ENCODE data around the gene LILRB5. TPM values are rescaled to one million over a fixed set of nuclear protein-coding genes. Genes with fewer than 3 reads are reported as not detected.
"Not testable (repeated sequence)": the region's sequence is repeated elsewhere in the genome, so short reads cannot be mapped to it uniquely, and the experiment has no call there.

Gene LILRB5
- total and polyA plus RNA-seq, 9 donors, result 1.8 to 10.6 (median 3.1) TPM

GRCh38 chr19:54281007-54281728, 24.1 kb upstream of the LILRB5 start, which contains the start of gene LILRB2:
LILRB2 (minus strand) TSS chr19:54281110; CDS start chr19:54280496, 614 bp downstream.
- H3K27ac ChIP-seq, result no peak within 1 kb of the TSS
- H3K27me3 ChIP-seq, result no peaks in the 10 kb centered on the region
- intact Hi-C loops (cut with DNase I), result loop anchor here in 2 of 4 donors (2.0 to 5.0 kb wide), 2 partner anchors 306 to 351 kb away; partner anchors contain the start of gene LILRB1 (in 1 of the 2)
- H3K9me3 ChIP-seq, result no peaks in the 10 kb centered on the region
- TF ChIP-seq EP300 (IDR thresholded peaks at IDR 0.05), result no peak
- no peak for TF ChIP-seq POLR2A (IDR thresholded peaks at IDR 0.05)
- no peak for TF ChIP-seq CTCF (IDR thresholded peaks at IDR 0.05)
- no peaks in the 10 kb centered on the region for H3K4me1 ChIP-seq (ENCODE audit: insufficient read depth)
- no peak for DNase-seq
- WGBS, 3 donors, result 61 to 71% (median 68%) methylated on average over 12 of the region's 12 CpGs
- no peaks in the 10 kb centered on the region for H3K36me3 ChIP-seq
- H3K4me3 ChIP-seq, result no peak within 1 kb of the TSS

- not testable (repeated sequence) for H3K27ac ChIP-seq; DNase-seq; H3K27me3 ChIP-seq; H3K9me3 ChIP-seq; H3K4me3 ChIP-seq; H3K4me1 ChIP-seq (ENCODE audit: insufficient read depth); H3K36me3 ChIP-seq
- WGBS, 3 donors, result 53 to 63% (median 60%) methylated on average over 8 to 10 of the region's 10 CpGs
- intact Hi-C loops (cut with DNase I), result loop anchor here in 2 of 4 donors (2.0 to 5.0 kb wide), 2 partner anchors 306 to 352 kb away; partner anchors contain the start of gene LILRB1 (in 1 of the 2)
Observed at GRCh38 chr19:54280441-54280840, 23.4 kb upstream of the LILRB5 start.

GRCh38 chr19:54280025-54280424, 23.0 kb upstream of the LILRB5 start:
- not testable (repeated sequence) for H3K9me3 ChIP-seq; H3K4me1 ChIP-seq (ENCODE audit: insufficient read depth); H3K27me3 ChIP-seq; H3K36me3 ChIP-seq; H3K4me3 ChIP-seq; DNase-seq; H3K27ac ChIP-seq
- intact Hi-C loops (cut with DNase I), result loop anchor here in 2 of 4 donors (2.0 to 5.0 kb wide), 2 partner anchors 307 to 352 kb away; partner anchors contain the start of gene LILRB1 (in 1 of the 2)
- 26 to 50% (median 33%) methylated on average over 4 of the region's 4 CpGs for WGBS, 3 donors

GRCh38 chr19:54279406-54279962, 22.4 kb upstream of the LILRB5 start:
- no peaks in the 10 kb centered on the region for H3K27me3 ChIP-seq
- DNase-seq, result no peak
- no peaks in the 10 kb centered on the region for H3K9me3 ChIP-seq
- 74 to 85% (median 76%) methylated on average over 18 of the region's 18 CpGs for WGBS, 3 donors
- no peaks in the 10 kb centered on the region for H3K4me1 ChIP-seq (ENCODE audit: insufficient read depth)
- no peak overlapping the region for H3K4me3 ChIP-seq
- no peaks in the 10 kb centered on the region for H3K36me3 ChIP-seq
- intact Hi-C loops (cut with DNase I), result no loop called here
- no peak overlapping the region for H3K27ac ChIP-seq
- TF ChIP-seq CTCF (IDR thresholded peaks at IDR 0.05) (no peak), EP300 (IDR thresholded peaks at IDR 0.05) (no peak), POLR2A (IDR thresholded peaks at IDR 0.05) (no peak)

- H3K4me1 ChIP-seq (ENCODE audit: insufficient read depth); intact Hi-C loops (cut with DNase I); H3K27ac ChIP-seq; H3K9me3 ChIP-seq; H3K36me3 ChIP-seq; DNase-seq; H3K4me3 ChIP-seq; H3K27me3 ChIP-seq: not testable (repeated sequence)
- WGBS, 3 donors, result 55 to 71% (median 61%) methylated on average over 14 to 15 of the region's 15 CpGs
Observed at GRCh38 chr19:54278571-54279195, 21.6 kb upstream of the LILRB5 start.

- 64 to 81% (median 68%) methylated on average over 11 to 13 of the region's 13 CpGs for WGBS, 3 donors
- H3K36me3 ChIP-seq; H3K4me3 ChIP-seq; H3K27me3 ChIP-seq; H3K27ac ChIP-seq; DNase-seq; H3K4me1 ChIP-seq (ENCODE audit: insufficient read depth); H3K9me3 ChIP-seq; intact Hi-C loops (cut with DNase I): not testable (repeated sequence)
Observed at GRCh38 chr19:54278056-54278455, 21.0 kb upstream of the LILRB5 start.

- DNase-seq; H3K27ac ChIP-seq; H3K4me1 ChIP-seq (ENCODE audit: insufficient read depth); H3K4me3 ChIP-seq; H3K36me3 ChIP-seq; H3K9me3 ChIP-seq; H3K27me3 ChIP-seq; intact Hi-C loops (cut with DNase I): not testable (repeated sequence)
- WGBS, 3 donors, result 52 to 57% (median 54%) methylated on average over 11 to 15 of the region's 15 CpGs
Observed at GRCh38 chr19:54277111-54277615, 20.1 kb upstream of the LILRB5 start.
